AG09319 (cell line): ENCODE data around the gene ITGA3.

ENCODE experiments used
- DNase-seq: peaks from one replicate; pipeline ENCODE4 v3.0.0-alpha.2; 2010; ENCODE audit warnings: low read depth; ENCODE audit errors: extremely low read depth
- CTCF ChIP-seq: IDR thresholded peaks from 2 replicates; pipeline ENCODE4 v1.5.1; 2011; ENCODE audit warnings: low read depth, mild to moderate bottlenecking, inconsistent platforms, low read length, moderate library complexity

The ITGA3 gene

DNA sequence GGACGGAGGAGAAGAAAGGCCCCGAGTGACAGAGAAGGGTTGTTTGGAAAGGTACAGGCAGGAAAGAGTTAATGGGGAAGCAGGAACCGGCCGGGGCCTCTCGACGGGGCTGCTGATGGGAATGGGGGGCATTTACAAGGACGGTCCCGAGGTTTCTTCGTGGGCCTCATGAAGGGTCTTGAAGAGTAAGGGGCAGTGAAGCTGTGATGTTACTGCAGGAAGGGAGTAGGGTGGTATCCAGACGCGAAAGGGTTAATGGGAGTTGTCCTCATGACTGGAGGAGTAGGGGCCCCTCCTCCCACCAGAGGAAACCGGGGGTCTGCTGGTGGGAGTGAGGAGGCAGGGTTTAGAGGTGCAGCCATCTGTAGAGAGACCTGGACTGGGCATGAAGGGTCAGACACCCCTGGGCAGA is 39.7 kb downstream of the ITGA3 start:
- TF ChIP-seq CTCF: no peak

GRCh38 chr17:50096092-50096491 is 40.2 kb downstream of the ITGA3 start:
- no peak for DNase-seq
- TF ChIP-seq CTCF: no peak

More for the DNA sequence above, 39.7 kb downstream of the ITGA3 start:
- DNase-seq: no peak

- TF ChIP-seq CTCF: no peak
- no peak for DNase-seq
Observed at GRCh38 chr17:50096758-50097157, 40.8 kb downstream of the ITGA3 start.

DNA sequence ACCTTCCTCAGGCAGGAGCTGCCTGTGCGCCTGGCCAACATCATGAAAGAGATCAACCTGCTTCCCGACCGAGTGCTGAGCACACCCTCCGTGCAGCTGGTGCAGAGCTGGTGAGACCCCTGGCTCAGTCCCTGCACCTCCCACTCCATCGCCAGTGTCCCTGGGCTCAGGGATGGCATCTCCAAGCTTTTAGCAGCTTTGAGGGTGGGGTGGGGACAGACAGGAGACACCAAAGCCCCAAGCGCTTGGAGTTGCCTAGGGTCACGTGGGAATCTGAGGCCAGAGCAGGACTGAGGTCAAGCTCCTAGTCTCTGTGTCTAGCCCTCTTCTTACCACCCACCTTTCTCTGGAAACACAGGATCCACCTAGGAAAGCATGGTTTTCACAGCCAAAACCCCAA is 41.5 kb downstream of the ITGA3 start:
- DNase-seq: no peak

GRCh38 chr17:50097926-50098325 is 42.0 kb downstream of the ITGA3 start:
- TF ChIP-seq CTCF: no peak
- DNase-seq: no peak

More for the DNA sequence above, 41.5 kb downstream of the ITGA3 start:
- no peak for TF ChIP-seq CTCF

GRCh38 chr17:50098583-50098982 is 42.7 kb downstream of the ITGA3 start:
- DNase-seq: no peak
- TF ChIP-seq CTCF: no peak

DNA sequence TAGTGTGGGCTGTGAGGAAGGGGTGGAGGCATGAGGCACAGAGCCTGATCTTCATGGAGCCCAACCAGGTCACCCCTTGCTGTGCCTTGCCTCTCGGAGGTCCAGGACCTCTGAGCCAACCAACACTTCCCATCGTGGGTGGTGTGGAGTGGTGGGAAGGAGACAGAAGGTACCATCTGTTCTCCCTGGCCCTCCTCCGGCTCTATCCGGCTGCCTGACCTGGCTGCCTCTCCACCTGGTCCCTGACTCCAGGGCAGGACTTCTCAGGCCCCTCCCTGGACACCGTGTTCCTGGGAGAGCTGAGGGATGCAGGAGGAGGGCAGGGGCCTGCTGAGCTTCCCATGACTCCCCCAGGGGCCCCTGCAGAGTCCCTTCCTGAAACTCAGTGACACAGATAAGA is 43.1 kb downstream of the ITGA3 start:
- DNase-seq: no peak
- TF ChIP-seq CTCF: no peak
